Astrocyte of the hippocampus (primary cell): ENCODE data around the gene OR4D2.

ENCODE experiments used
- DNase-seq: peaks from one replicate; pipeline ENCODE4 v3.0.0; 2011; ENCODE audit warnings: low read depth, low spot score

Gene OR4D2

DNA sequence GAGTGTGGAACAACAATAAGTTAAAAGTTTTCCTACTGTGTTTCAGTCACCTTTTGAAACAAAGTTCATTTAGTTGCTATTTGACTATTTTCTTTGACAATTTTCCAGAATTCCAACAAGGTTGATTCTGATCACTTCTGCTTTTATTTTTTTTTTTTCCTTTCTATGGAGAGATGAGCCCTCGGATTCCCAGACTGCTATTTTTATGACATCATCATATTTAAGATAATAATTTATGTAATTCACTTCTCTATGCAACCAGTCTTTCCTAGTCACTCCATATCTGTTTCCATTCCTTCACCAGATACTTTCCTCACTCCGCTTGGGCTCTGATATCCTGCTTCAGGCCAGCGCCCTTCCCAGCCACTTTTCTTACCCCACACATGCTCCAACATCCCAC, 8.1 kb downstream of the OR4D2 start:
- no peak for DNase-seq

DNA sequence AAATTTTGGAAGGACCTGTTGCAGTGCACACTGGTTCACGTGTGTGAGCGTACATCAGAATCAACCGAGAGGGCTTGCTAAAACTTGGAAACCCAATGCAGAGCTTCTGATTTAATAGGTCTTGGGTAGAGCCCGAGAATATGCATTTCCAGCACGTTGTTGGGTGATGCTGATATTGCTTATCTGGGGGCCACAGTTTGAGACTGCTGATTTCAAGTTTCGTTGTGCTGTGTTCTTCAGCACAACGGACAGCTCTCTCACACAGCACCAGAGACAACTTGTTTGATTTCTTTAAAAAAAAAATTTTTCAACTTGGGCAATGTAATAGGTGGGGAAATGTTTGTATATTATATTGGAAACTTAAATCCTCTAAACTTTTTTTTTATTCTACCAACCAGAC, 9.4 kb downstream of the OR4D2 start:
- peak; percentile 46 for DNase-seq

DNA sequence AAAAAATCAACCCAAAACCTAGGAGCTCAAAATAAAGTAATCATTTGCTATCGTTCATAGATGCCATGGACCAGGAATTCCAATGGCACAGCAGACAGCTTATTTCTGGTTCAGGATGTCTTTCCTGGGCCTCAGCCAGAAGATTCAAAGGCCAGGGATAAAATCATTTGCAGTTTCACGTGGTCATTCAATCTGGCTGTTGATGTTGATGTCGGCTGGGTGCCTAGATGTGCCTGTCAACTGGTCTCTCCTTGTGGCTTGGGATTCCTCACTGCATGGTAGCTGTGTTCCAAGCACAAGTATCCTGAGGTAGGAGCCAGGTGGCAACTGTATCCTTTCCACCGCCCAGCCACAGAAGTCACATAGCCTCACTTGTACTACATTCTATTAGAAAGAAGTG, 15.0 kb downstream of the OR4D2 start:
- DNase-seq: no peak

DNA sequence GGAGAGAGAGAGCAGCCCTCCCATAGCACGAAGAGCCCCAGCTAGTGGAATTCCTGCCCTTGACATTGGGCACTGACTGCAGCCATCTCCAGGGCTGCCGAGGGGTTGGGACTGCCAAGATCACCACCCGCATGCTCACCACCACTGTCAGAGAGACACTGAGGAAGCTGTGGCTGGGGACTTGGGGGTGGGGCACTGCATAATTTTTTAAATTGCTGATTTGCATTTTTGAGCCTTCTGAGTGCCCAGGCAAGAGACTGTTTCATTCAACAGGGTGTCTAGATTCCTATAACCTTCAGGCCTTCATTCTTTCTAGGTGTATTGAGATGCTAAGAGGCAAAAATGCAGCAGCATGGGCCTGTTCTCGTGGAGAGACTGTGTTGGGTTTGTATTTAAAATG, 16.7 kb downstream of the OR4D2 start:
- no peak for DNase-seq

DNA sequence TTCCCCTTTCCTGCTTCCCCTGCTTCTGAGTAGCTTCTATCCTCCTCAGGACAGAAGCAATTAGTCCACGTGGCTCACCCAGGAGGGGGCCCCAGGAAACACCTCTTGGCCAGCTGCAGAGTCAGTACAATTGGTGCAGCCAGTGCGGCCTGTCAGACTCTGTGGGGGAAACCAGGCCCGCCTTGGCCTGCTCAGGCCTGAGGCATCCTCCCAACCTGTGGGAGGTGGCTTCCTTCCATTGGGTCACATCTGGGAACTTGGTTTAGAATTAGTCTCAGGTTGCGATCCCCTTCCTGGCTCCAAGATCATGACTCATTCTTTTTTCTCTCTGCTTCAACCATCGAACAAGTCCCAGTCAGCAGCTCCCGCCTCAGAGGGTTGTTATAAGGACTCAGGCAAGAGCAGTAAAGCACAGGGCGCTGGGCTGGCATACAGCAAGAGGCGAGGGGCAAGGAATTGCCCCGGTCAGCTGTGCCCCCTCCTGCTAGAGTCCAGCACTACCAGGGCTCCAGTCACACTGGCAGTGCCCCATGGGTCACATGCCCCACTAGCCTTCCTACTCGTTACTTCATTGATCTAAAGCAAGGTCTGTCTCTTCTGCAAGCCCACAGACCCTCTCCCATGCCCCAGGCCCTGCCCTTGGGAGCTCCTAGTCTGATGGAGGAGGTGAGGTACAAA, 17.7 kb downstream of the OR4D2 start:
- peak; percentile 64 for DNase-seq

DNA sequence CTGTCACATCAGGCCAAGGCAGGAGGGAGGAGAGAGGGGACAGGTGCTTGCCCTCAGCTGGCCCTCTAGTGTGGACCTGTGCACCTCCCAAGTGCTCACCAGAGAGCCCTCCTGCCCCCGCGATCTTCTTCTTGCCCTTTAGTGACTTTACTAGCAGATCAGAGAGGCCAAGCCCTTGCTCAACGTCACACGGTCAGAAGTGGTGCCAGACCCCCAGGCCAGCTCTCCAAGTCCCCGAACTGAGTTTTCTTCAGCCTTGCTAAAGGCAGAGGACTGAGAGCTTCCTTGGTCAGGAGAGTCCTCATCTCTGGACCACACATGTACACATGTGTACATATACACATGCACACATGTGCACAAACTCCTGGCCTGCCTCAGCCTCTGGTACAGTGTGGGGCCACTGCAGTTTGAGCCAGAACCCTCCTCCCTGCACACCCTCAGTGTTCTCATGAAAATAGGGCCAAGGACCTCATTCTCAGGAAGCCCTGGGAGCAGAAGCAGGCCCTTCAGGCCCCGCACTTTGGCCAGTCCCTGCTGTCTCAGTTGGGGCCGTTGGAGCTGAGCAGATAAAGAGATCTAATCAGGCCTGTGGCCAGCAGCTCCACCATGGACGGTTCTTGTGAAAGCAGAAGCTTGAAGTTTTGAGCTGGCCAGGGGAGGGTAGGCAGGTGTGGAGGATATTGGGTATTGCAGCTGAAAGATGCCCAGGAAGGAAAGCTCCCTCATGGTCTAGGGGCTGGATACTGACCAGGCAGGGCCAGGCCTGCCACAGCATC, 18.4 kb downstream of the OR4D2 start:
- DNase-seq: no peak

DNA sequence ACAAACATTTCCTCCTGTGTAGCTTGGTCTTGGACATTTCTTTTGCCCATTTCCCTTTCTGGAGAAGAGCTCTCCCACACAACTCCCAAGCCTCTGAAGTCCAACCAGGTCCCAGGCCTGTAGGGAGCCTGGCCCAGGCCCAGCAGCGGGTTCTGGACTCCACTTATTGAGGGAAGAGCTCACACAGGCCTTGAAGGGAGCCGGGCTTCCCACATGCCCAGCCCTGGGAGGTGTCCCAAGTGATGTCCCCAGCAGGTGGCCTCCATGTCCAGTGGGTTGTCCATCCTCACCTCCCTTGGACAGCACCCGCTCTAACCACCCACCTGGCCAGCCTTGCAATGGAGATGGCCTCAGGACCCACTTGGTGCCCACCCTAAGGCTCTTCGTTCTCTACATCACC, 19.8 kb downstream of the OR4D2 start:
- DNase-seq: no peak

DNA sequence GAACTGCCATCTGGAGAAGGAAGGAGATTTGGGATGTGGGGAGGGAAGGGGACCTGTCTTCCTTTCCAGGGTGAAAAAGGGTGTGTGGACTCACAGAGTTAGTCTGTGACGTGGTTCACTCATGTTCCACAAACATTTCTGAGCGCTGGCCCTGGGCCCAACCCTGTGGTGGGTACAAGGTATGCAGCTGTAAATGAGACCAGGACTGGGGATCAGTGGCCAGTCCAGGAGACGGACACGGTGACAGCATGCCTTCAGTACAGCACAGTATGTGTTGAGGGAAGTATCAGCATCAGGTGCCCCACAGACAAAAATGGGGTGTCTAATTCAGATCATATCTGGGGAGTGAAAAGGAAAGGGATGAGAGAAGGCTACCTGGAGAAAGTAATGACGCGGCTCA, 20.3 kb downstream of the OR4D2 start:
- DNase-seq: no peak

DNA sequence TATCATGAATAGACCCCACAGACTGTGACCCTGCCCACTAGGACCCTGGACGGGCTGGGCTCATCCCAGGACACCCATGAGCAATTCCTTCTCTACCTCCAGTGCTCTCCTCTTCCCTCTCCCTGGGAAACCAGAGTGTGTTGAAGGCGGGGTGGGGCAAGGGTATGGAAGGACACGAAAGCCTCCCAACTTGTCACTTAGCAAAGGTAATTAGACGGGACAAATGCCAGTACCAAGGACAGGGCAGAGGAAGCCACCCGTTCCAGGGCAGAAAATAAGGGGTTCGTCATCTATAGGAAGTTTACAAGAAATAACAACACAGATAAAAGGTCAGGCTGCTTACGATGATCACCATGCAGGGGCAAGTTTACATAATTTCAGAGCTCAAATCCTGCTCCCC, 20.9 kb downstream of the OR4D2 start:
- DNase-seq: no peak

DNA sequence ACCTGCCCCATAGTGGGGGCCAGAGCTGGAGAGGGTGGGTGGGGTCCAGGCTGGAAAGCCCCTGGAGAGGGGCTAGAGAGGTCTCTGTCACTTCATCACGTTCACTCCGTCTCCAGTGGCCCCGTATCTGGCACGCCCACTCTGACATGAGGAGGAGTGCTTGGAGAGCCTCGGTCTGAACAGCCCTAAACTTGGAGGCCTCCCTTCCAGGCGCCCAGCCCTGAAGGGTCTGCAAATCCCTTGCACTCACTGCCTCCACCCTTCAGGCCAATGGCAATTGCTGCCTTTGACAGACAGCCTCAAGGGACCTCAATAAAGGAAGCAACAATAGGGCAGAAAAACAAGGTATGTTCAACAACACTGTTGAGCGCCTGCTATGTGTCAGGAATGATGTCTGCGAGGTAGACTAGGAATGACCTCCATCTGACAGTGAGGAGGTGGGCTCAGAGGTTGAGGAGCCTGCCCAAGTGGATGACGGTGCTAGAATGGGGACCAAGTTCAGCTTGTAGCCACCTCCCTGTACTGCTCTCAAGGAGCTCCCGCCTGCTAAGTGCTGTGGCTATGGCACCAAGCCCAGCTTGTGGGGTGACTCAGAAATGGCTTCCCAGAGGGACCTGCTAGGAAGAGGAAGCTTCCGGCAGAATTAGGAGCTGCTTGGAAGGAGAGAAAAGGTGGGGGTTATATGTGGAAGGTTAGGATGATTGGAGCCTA, 22.8 kb downstream of the OR4D2 start:
- peak; percentile 95 for DNase-seq

DNA sequence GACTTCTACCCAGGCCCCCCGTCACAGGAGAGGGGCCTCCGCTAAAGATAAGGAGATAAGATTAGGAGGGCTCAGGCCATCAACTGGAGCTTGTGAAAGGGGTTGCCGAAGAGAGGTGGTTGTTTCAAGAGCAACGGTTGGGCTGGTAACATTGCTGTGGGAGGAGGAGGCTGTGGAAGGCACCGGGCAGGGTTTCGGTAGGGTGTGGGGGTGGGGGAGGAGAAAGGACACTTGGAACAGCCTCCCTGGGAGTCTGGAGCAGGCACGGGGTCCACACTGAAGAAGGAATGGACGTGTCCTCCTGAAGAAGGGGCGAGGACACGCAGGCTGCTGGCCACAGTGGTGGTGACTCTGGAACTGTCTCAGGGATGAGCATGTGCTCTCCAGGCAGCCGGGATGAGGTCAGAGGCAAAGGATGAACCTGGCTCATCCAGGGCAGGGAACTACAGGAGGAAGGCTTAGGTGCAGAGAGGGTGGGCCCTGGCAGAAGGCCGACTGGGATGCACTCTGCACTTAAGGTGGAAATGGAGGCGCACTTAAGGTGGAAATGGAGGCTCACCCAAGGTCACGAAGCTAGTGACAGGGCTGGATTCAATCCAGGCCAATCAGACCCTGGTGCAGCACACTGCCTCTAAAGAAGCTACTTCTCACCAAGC, 24.6 kb downstream of the OR4D2 start:
- DNase-seq: no peak

DNA sequence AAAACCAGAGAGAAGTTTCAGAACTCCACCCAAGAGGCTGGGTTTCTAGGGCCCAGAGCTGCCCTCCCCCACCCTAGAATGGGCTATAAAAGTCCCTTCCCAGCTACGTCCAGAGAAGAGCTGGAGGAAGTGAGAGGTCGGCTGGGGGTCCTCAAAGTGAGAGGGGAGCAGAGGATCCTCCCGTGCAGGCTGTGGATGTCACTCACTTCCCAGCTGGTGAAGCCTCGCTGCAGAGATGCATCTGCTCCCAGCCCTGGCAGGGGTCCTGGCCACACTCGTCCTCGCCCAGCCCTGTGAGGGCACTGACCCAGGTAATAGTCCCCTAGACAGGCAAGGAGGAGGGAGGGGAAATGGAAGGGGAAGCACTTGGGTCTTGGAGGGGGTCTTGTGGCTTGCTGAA, 25.8 kb downstream of the OR4D2 start, which contains the start of gene EPX:
Gene EPX (plus strand): TSS at position 115 of the 400 bp plus-strand sequence. CDS start 121 bp downstream, at position 236.
- no peak for DNase-seq

DNA sequence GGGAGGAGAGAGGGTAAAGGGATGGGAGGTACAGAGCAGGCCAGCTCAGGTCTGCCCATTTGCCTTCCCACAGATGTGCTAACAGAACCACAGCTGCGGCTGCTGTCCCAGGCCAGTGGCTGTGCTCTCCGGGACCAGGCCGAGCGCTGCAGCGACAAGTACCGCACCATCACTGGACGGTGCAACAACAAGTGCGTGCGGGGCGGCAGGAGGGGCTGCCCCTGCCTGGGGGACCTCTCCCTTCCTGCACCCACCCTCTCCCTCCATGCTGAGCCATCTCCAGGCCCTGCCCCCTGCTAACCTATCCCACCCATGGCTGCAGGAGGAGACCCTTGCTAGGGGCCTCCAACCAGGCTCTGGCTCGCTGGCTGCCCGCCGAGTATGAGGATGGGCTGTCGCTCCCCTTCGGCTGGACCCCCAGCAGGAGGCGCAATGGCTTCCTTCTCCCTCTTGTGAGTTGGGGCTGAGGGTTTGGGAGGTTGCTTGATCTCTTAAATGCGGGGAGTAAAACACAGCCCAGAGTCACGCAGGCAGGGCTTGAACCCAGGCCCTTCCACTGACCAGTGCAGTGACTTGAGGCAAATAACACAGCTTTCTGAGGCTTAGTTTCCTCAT, 27.0 kb downstream of the OR4D2 start:
- no peak for DNase-seq

DNA sequence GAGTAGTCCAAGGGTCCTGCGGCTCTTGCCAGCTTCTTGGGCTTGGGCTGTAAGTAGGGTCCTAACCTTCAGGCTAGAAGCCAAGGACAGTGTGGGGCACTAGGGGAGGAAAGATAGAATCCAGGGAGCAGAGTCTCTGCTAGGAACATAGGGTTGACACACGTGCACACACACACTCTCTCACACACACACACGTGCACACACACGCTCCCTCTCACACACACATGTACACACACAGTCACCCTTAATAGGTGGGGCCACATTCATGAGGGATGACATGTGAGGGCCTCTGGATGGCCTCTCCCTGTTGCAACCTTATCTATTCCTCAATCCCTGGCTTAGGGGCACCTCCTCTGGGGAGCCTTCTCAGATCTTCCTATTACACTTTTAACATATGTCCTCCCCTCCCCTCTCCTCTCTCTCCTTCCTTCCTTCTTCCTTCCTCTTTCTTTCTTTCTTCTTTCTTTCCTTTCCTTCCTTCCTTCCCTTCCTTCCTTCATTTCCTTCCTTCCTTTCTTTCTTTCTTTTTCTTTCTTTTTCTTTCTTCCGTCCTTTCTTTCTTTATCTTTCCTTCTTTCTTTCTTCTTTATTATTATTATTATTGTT, 28.8 kb downstream of the OR4D2 start:
- no peak for DNase-seq

DNA sequence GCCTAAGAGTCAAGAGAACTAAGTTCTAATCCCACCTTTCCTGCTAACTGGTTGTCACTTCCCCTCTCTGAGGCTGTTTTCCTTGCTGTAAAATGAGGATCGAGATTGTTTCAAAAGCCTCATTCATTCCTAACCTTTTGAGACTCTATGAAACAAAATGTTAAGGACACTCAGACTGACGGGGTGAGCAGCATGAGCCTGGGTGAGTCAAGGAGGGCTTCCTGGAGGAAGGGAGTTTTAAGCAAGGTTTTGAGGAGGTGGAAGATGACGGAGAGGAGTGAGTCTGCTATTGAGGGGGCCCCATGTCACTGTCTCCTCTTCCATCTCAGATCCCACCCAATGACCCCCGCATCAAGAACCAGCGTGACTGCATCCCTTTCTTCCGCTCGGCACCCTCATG, 29.8 kb downstream of the OR4D2 start:
- no peak for DNase-seq

DNA sequence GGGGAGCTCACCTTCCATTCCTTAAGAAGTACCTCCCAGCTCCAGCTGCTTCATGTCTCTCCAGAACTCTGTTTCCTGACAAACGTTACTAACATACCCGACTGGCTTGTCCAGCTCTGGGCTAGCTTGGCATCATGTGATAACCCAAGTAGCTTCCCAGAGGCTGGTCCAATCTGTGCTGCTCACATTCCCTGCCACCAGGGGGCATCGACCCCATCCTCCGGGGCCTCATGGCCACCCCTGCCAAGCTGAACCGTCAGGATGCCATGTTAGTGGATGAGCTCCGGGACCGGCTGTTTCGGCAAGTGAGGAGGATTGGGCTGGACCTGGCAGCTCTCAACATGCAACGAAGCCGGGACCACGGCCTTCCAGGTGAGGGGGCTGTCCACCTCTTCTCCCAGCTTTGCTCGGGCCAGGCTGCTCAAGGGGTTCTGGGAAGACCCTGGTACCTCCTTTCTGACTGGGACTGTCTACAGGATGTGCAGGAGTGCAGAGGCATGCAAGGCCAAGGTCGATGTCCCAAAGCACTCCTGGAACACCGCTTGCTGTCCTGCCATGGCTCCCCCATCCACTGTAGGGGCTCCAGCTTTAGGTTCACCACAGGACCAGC, 33.3 kb downstream of the OR4D2 start:
- peak; percentile 49 for DNase-seq

DNA sequence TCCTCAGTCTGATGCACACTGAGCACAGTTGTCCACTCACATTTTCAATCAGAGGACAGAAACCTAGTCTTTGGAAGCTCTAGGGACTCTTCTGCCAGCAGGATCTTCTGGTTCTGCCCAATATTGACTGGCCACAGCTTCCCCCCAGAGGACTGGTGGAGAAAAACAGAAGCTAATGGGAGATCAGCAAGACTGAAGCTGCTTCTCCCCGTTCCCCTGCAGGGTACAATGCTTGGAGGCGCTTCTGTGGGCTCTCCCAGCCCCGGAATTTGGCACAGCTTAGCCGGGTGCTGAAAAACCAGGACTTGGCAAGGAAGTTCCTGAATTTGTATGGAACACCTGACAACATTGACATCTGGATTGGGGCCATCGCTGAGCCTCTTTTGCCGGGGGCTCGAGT, 36.1 kb downstream of the OR4D2 start:
- DNase-seq: no peak

DNA sequence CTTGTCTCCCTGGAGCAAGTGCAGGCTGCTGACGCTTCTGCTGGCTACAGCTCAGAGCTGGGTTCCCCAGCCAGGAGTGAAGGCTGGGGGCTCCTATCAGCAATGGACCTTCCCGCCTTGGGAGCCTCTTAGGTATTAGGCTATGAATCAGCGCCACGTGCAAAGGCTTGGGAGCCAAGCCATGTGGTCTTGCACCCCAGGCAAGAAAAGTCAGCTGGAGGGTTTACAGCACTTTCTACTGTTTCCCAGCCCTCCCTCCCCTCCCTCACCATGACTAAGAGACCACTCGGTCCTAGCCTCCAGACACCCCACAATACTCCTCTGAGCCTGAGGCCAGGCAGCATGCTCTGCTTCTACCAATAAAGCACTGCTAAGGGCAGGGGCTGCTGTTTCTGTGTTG, 38.0 kb downstream of the OR4D2 start:
- no peak for DNase-seq

DNA sequence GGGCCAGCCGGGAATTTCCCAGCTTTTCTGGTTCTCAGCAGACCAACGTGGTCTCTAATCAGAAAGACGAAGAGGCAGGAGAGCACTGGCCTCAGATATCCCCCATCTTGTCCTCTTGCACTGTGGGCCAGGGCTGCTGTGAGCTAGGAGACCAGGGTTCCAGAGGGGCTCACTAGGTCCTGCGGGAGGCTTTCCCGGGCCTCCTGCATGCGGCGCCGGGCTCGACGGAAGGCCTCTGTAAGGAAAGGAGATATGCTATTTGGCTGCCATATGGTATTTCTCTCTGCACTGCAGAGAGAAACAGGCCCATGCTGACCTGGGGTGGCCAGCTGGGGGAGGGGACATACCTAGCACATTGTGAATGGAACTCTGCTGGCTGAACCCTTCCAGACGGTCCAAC, 39.2 kb downstream of the OR4D2 start:
- DNase-seq: no peak

DNA sequence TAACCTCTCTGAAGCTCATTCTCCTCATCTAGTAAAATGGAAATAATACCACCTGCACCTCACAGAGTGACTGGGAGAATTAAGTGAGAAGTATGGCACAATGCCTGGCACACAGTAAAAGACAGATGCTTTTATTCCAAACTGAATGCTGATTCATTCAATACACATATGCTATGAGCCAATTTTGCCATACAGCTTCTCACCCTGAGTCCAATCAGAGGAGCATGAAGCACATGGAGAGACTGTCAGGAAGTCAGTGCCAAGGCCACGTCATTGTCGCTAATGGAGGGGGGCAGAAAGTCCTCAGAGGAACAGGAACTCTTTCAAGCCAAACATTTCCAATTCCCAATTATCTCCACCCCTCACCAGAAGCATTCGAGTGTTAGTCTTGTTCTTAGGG, 40.7 kb downstream of the OR4D2 start:
- no peak for DNase-seq

DNA sequence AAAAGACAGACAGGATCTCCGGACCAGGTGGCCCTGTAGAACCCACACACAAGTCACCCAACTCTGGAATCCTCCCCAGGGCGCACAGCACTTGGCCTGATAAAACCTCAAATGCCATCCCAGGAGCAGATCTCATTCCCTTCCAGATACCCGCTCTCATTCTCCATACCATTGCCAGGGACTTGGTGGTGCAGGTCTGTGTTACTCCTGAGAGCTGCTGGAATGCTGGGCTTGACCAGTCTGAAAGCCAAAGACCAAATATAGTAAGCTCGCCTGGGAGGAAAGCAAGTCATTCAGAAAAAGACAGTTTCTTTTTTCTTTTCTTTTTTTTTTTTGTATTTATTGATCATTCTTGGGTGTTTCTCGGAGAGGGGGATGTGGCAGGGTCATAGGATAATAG, 41.6 kb downstream of the OR4D2 start:
- no peak for DNase-seq
